ENCODE results near the gene CCL24. TPM values are rescaled to one million over a fixed set of nuclear protein-coding genes. Genes with fewer than 3 reads are reported as not detected.

CCL24 gene
- total RNA-seq, 1 donor from 2014 or later: not detected

DNA sequence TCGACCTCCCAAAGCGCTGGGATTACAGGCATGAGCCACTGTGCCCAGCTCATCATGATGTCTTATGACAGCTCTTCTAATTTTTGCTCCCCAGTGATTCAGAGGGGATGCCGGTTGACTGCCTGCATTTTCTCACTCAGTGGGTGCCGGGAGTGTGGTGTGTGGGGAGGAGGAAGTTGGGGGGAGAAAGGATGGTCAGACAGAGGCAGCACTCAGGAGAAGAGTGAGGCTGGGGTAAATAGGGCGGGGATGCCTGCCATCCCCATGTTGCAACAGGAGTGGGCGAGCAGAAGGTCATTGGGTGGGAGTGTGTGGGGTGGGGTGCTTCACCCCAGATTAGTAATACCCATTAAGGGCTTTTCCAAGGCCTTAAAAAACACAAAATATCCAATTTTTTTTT lies 3.5 kb upstream of the CCL24 start:
- intact Hi-C loops (cut with DNase I): no loop called here
- no peaks in the 10 kb centered on the region for H3K9me3 ChIP-seq
- H3K4me1 ChIP-seq: no peaks in the 10 kb centered on the region

GRCh38 chr7:75815418-75816064 lies 1.9 kb upstream of the CCL24 start:
- Histone ChIP-seq H3K4me3 (no peak overlapping the region), H3K27me3 (no peaks in the 10 kb centered on the region), H3K27ac (no peak overlapping the region), H3K36me3 (no peaks in the 10 kb centered on the region), H3K9me3 (no peaks in the 10 kb centered on the region), H3K4me1 (no peaks in the 10 kb centered on the region)
- TF ChIP-seq, protein P1, sequence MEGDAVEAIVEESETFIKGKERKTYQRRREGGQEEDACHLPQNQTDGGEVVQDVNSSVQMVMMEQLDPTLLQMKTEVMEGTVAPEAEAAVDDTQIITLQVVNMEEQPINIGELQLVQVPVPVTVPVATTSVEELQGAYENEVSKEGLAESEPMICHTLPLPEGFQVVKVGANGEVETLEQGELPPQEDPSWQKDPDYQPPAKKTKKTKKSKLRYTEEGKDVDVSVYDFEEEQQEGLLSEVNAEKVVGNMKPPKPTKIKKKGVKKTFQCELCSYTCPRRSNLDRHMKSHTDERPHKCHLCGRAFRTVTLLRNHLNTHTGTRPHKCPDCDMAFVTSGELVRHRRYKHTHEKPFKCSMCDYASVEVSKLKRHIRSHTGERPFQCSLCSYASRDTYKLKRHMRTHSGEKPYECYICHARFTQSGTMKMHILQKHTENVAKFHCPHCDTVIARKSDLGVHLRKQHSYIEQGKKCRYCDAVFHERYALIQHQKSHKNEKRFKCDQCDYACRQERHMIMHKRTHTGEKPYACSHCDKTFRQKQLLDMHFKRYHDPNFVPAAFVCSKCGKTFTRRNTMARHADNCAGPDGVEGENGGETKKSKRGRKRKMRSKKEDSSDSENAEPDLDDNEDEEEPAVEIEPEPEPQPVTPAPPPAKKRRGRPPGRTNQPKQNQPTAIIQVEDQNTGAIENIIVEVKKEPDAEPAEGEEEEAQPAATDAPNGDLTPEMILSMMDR (IDR thresholded peaks at IDR 0.05): no peak
- no peak for DNase-seq (ENCODE audit: low spot score in 2 of 2)
- intact Hi-C loops (cut with DNase I): no loop called here

More for the DNA sequence above, 3.5 kb upstream of the CCL24 start:
- no peak overlapping the region for H3K4me3 ChIP-seq
- TF ChIP-seq, protein P1 (IDR thresholded peaks at IDR 0.05): no peak
- no peaks in the 10 kb centered on the region for H3K36me3 ChIP-seq
- no peaks in the 10 kb centered on the region for H3K27me3 ChIP-seq
- no peak for DNase-seq (ENCODE audit: low spot score in 2 of 2)
- no peak overlapping the region for H3K27ac ChIP-seq

GRCh38 chr7:75814407-75814947 lies 871 bp upstream of the CCL24 start:
- intact Hi-C loops (cut with DNase I): no loop called here
- TF ChIP-seq, protein P1 (IDR thresholded peaks at IDR 0.05): no peak

DNA sequence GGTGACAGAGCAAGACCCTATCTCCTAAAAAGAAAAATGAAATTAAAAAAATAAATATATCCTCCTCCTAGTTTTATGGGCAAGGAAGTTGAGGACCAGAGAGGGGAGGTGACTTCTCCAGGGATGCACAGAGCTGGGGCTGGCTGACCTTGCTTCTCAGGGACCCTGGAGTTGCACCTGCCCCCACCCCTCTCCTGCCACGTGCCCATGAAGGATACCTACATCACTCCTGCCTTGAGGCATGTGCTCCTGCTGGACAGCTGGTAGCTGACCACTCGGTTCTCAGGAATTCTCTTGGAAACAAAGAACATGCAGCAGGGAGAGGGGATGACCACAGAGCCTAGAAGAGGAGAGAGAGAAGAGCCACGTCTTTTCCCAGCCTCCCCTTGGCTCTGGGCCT lies 522 bp downstream of the CCL24 start:
- TF ChIP-seq, protein P1 (IDR thresholded peaks at IDR 0.05): no peak
- H3K27ac ChIP-seq: no peak overlapping the region
- no peaks in the 10 kb centered on the region for H3K36me3 ChIP-seq
- intact Hi-C loops (cut with DNase I): no loop called here
- H3K27me3 ChIP-seq: no peaks in the 10 kb centered on the region
- no peaks in the 10 kb centered on the region for H3K4me1 ChIP-seq
- H3K9me3 ChIP-seq: no peaks in the 10 kb centered on the region
- no peak overlapping the region for H3K4me3 ChIP-seq
- no peak for DNase-seq (ENCODE audit: low spot score in 2 of 2)

More at GRCh38 chr7:75814407-75814947, 871 bp upstream of the CCL24 start:
- Histone ChIP-seq H3K27me3 (no peaks in the 10 kb centered on the region), H3K4me3 (no peak overlapping the region), H3K9me3 (no peaks in the 10 kb centered on the region), H3K36me3 (no peaks in the 10 kb centered on the region), H3K4me1 (no peaks in the 10 kb centered on the region), H3K27ac (no peak overlapping the region)
- DNase-seq (ENCODE audit: low spot score in 2 of 2): no peak

DNA sequence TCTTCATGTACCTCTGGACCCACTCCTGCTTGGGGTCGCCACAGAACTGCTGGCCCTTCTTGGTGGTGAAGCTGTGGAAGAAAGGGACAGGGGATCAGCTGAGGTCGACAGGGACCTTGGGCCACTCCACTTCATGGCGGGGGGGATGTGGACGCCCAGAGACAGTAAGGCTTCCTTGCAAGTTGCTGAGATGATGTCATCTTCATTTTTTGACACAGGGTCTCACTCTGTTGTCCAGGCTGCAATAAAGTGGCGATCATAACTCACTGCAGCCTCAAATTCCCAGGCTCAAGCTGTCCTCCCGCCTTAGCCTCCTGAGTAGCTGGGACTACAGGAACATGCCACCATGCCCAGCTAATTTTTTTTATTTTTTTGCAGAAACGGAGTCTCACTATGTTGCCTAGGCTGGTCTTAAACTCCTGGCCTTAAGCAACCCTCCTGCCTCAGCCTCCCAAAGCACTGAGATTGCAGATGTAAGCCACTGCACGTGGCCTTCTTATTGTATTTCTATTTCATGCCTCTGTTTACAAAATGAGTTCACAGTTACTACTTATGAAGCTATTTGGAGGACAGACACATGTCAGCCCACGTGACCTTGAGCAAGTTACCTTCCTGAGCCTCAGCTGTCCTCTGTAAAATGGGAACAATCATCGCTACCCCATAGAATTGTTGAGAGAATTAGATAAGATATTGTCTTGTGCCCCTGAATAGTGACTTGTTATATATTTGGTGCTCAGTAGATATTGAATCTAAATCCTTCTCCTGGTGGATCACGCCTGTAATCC lies 1.5 kb downstream of the CCL24 start:
- intact Hi-C loops (cut with DNase I): no loop called here
- H3K4me3 ChIP-seq: no peak overlapping the region
- H3K27ac ChIP-seq: no peak overlapping the region
- DNase-seq (ENCODE audit: low spot score in 2 of 2): no peak
- peaks cover 4 to 7% of the 10 kb centered on the region in 2 donors for H3K9me3 ChIP-seq
- no peaks in the 10 kb centered on the region for H3K36me3 ChIP-seq
- no peaks in the 10 kb centered on the region for H3K4me1 ChIP-seq
- no peaks in the 10 kb centered on the region for H3K27me3 ChIP-seq
- TF ChIP-seq, protein P1 (IDR thresholded peaks at IDR 0.05): no peak
